Activated CD8-positive, alpha-beta memory T cell treated with anti-CD3 and anti-CD28 coated beads, Interleukin-2, amount 50 U/mL, for 48 hours (primary cell): ENCODE data around the gene TMEM179B.

Experiments used
- DNase-seq: peaks from one replicate; pipeline ENCODE4 v3.0.0-alpha.2; 2020

Gene TMEM179B

GRCh38 chr11:62839050-62839945, 52.1 kb downstream of the TMEM179B start, which contains the start of gene WDR74:
Gene WDR74 (minus strand): TSS chr11:62839590. CDS start chr11:62839570, 20 bp downstream.
- DNase-seq, result peak; percentile 94
